ENCODE data around the gene SERPINA3.

DNA sequence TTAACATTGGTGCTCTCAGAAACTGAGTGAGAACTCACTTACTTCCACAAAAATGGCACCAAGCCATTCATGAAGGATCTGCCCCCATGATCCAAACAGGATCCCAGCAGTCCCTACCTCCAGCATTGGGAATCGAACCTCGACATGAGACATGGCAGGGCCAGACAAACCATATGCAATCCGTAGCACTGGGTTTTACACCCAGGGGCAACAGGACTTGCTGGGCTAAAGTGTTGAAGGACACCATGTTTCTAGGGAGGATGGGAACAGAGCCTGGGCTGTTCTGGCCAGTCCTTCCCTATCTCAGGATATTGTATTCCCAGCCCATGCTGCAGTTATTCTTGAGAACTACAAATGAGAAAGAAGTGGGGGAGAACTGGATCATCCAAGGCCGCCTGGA lies 36.6 kb downstream of the SERPINA3 start:
- TF ChIP-seq, protein P1, sequence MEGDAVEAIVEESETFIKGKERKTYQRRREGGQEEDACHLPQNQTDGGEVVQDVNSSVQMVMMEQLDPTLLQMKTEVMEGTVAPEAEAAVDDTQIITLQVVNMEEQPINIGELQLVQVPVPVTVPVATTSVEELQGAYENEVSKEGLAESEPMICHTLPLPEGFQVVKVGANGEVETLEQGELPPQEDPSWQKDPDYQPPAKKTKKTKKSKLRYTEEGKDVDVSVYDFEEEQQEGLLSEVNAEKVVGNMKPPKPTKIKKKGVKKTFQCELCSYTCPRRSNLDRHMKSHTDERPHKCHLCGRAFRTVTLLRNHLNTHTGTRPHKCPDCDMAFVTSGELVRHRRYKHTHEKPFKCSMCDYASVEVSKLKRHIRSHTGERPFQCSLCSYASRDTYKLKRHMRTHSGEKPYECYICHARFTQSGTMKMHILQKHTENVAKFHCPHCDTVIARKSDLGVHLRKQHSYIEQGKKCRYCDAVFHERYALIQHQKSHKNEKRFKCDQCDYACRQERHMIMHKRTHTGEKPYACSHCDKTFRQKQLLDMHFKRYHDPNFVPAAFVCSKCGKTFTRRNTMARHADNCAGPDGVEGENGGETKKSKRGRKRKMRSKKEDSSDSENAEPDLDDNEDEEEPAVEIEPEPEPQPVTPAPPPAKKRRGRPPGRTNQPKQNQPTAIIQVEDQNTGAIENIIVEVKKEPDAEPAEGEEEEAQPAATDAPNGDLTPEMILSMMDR (conservative IDR thresholded peaks at IDR 0.05; ENCODE audit: low read depth, low read length) = no peak
- no peak for TF ChIP-seq EZH2 (IDR thresholded peaks at IDR 0.05; ENCODE audit: low read length, unreplicated experiment)
